GM12891 (cell line): ENCODE data around the gene KCNK5.

ENCODE experiments used
- DNase-seq: peaks from one replicate; pipeline ENCODE4 v3.0.0; 2011; ENCODE audit warnings: low spot score; ENCODE audit not compliant: insufficient read length
- FAIRE-seq: peaks from 2 replicates; lab custom pipeline; 2011; peaks lifted over from hg19 to GRCh38; lab: Jason Lieb, UNC
- PAX5 ChIP-seq: IDR thresholded peaks from 2 replicates; pipeline ENCODE4 v1.6.1; 2011; ENCODE audit warnings: low read length, moderate library complexity, mild to moderate bottlenecking; ENCODE audit not compliant: insufficient read depth, severe bottlenecking
- POLR2A ChIP-seq: IDR thresholded peaks from 2 replicates; pipeline ENCODE4 v1.6.1; 2011; ENCODE audit warnings: low read depth, low read length, control low read depth
- POLR2AphosphoS5 ChIP-seq: IDR thresholded peaks from 2 replicates; pipeline ENCODE4 v1.6.1; 2011; ENCODE audit warnings: low read depth, low read length, control low read depth
- POU2F2 ChIP-seq: IDR thresholded peaks from 2 replicates; pipeline ENCODE4 v1.6.1; 2011; ENCODE audit warnings: low read depth, mild to moderate bottlenecking, control low read depth, low read length, moderate library complexity
- SPI1 ChIP-seq: IDR thresholded peaks from 2 replicates; pipeline ENCODE4 v1.6.1; 2011; ENCODE audit warnings: low read depth, low read length, control low read depth
- TAF1 ChIP-seq: IDR thresholded peaks from 2 replicates; pipeline ENCODE4 v1.6.1; 2011; ENCODE audit warnings: low read depth, low read length, control low read depth

The KCNK5 gene

GRCh38 chr6:39240155-39240757, 11.0 kb upstream of the KCNK5 start:
- TF ChIP-seq POU2F2 = no peak
- TF ChIP-seq POLR2A = no peak
- no peak for TF ChIP-seq SPI1
- TF ChIP-seq POLR2AphosphoS5 = no peak
- no peak for TF ChIP-seq TAF1
- TF ChIP-seq PAX5 = no peak
- no peak for DNase-seq
- no peak for FAIRE-seq

- no peak for FAIRE-seq
Observed at GRCh38 chr6:39239527-39240154, 10.4 kb upstream of the KCNK5 start.

GRCh38 chr6:39236742-39237141, 7.5 kb upstream of the KCNK5 start:
- TF ChIP-seq POLR2AphosphoS5 = no peak
- TF ChIP-seq TAF1 = no peak
- TF ChIP-seq POLR2A = no peak
- TF ChIP-seq SPI1 = no peak
- no peak for TF ChIP-seq PAX5
- no peak for TF ChIP-seq POU2F2
- FAIRE-seq (no peak), DNase-seq (no peak)

More at GRCh38 chr6:39239527-39240154, 10.4 kb upstream of the KCNK5 start:
- no peak for DNase-seq
- no peak for TF ChIP-seq POLR2A
- TF ChIP-seq PAX5 = no peak
- TF ChIP-seq TAF1 = no peak
- no peak for TF ChIP-seq POU2F2
- TF ChIP-seq SPI1 = no peak
- no peak for TF ChIP-seq POLR2AphosphoS5

GRCh38 chr6:39233333-39233732, 4.1 kb upstream of the KCNK5 start:
- FAIRE-seq = no peak
- TF ChIP-seq PAX5 = no peak

GRCh38 chr6:39231521-39232243, 2.4 kb upstream of the KCNK5 start:
- TF ChIP-seq POLR2A (no peak), POLR2AphosphoS5 (no peak), SPI1 (no peak), PAX5 (no peak), POU2F2 (no peak), TAF1 (no peak)
- DNase-seq (no peak), FAIRE-seq (no peak)

More at GRCh38 chr6:39233333-39233732, 4.1 kb upstream of the KCNK5 start:
- DNase-seq = no peak

DNA sequence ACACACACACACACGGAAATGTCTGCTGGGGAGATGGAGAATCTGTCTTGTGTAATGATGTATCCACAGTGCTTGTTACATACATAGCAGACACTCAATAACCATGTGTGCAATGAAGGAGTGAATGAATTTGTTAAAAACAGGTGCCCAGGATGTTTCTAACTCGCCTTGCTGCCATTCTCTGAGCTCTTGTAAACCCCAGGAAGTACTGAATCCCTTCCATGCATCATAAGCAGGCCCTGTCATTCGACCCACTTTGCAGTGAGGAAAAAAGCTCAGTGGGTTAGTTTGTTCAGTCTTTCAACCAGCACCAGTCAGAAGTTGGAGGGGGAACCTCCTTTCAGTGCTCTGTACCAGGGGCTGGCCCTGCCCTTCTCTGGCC, 1.4 kb upstream of the KCNK5 start:
- TF ChIP-seq POLR2AphosphoS5 (no peak), SPI1 (no peak), POLR2A (no peak), PAX5 (no peak), POU2F2 (no peak), TAF1 (no peak)
- no peak for DNase-seq
- no peak for FAIRE-seq

DNA sequence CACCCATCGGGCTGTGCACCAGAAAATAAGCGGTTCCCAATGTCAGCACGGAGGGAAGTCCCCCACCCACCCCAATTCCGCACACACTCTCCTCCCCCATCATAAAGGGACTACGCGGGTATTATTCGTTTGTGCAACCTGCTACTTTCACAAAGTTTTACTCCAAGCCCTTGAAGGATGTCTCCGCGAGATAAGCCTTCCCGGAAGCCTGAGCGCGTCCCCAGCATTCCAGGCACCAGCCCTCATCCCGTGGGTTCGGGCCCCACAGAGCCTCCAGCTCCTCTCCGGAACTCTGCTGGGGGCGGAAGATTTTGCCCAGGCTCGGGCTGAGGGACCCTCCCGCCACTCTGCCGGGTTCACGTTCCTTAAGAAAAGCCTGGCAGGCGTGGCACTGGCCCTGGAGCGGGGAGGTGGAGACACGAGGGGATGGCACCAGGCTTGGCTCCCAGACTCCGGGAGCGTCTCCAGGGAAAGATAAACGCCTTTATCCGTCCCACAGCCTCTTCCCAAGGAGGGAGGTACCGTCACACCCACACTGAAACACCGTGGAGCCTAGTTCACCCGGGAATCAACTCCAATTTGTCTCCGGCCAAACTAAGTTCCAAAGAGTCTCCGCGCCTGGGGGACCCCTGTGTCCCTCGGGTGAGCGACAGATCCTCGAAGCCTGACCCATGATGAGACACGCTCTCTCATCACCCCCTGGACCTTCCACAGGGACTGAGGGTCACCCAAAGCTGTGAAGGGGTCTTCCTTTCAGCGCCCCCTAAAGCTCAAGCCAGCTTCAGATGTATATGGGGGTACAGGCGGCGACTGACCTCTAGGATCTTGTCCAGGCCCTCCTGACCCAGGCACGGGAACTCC, 934 bp downstream of the KCNK5 start:
- TF ChIP-seq PAX5 (no peak), POU2F2 (no peak), SPI1 (no peak), POLR2AphosphoS5 (no peak)
- DNase-seq (no peak), FAIRE-seq (peak; percentile 67)

DNA sequence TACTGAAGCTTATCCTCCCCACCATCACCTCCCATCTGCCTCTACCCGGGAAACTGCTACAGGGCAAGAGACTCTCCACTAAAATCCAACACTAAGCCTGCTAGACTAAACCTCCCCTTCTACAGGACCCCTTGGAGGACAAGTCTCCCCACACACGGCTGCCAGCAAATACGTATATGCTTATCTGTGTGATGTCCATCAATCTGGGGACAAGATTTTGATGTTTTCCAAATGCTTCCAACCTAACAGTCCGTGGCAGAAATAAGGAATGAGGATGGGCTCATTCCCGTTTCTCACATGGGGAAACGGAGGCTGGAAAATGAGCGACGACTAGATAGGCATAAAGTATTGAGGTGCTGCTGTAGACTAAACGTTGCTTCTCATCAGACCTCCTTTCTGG, 1.8 kb downstream of the KCNK5 start:
- DNase-seq (no peak), FAIRE-seq (no peak)
- no peak for TF ChIP-seq POLR2AphosphoS5
- no peak for TF ChIP-seq SPI1
- TF ChIP-seq POLR2A = no peak
- TF ChIP-seq POU2F2 = no peak
- TF ChIP-seq TAF1 = no peak
- no peak for TF ChIP-seq PAX5
